Neuronal stem cell (in vitro differentiated cells): ENCODE data around the gene FOLR2.
"Not testable (repeated sequence)": the region's sequence is repeated elsewhere in the genome, so short reads cannot be mapped to it uniquely, and the experiment has no call there.

ENCODE experiments used
- DNase-seq: peaks from one replicate; pipeline ENCODE4 v3.0.0-alpha.2; 2013; ENCODE audit warnings: low spot score
- H2AFZ ChIP-seq: one replicate; pipeline ENCODE4 v1.6.1; 2013; ENCODE audit warnings: mild to moderate bottlenecking, low read length, inconsistent platforms
- H2AK5ac ChIP-seq: 2 replicates; pipeline ENCODE4 v1.6.1; 2013; ENCODE audit warnings: low read depth, mild to moderate bottlenecking, inconsistent platforms, low read length, moderate library complexity, mixed read lengths
- H2BK120ac ChIP-seq: 2 replicates; pipeline ENCODE4 v1.6.1; 2013; ENCODE audit warnings: low read depth, mild to moderate bottlenecking, inconsistent platforms, low read length, moderate library complexity, mixed read lengths
- H2BK12ac ChIP-seq: one replicate; pipeline ENCODE4 v1.6.1; 2013; ENCODE audit warnings: low read length, inconsistent platforms
- H2BK15ac ChIP-seq: 2 replicates; pipeline ENCODE4 v1.6.1; 2013; ENCODE audit warnings: mild to moderate bottlenecking, low read length, inconsistent platforms, mixed read lengths
- H2BK5ac ChIP-seq: one replicate; pipeline ENCODE4 v1.6.1; 2013; ENCODE audit warnings: inconsistent platforms, mild to moderate bottlenecking, low read length, moderate library complexity
- H3K14ac ChIP-seq: one replicate; pipeline ENCODE4 v1.6.1; 2013; ENCODE audit warnings: low read length, inconsistent platforms
- H3K18ac ChIP-seq: 2 replicates; pipeline ENCODE4 v1.6.1; 2013; ENCODE audit warnings: low read length, inconsistent platforms
- H3K23ac ChIP-seq: 2 replicates; pipeline ENCODE4 v1.6.1; 2013; ENCODE audit warnings: low read depth, mild to moderate bottlenecking, mixed read lengths, low read length, inconsistent platforms; ENCODE audit not compliant: poor library complexity
- H3K27ac ChIP-seq: replicated peaks from 3 replicates; pipeline ENCODE4 v1.5.1; 2013; ENCODE audit warnings: low read length, inconsistent platforms
- H3K27me3 ChIP-seq, 3 experiments: 2 replicates each; pipeline ENCODE4 v1.6.1; 2013; ENCODE audit warnings: low read length in 3 of 3, mild to moderate bottlenecking in 2 of 3, inconsistent platforms in 1 of 3, low read depth in 1 of 3, mixed read lengths in 1 of 3, moderate library complexity in 1 of 3; ENCODE audit not compliant: control insufficient read depth in 3 of 3, insufficient read depth in 3 of 3
- H3K36me3 ChIP-seq, 2 donors: replicated peaks in 1 of 2; 2 replicates each; pipeline ENCODE4 v1.6.1; 2013; ENCODE audit warnings: low read length in 2 of 2; ENCODE audit not compliant: control insufficient read depth in 2 of 2, insufficient read depth in 2 of 2
- H3K4ac ChIP-seq: 2 replicates; pipeline ENCODE4 v1.6.1; 2013; ENCODE audit warnings: inconsistent platforms, mild to moderate bottlenecking, low read length, moderate library complexity
- H3K4me1 ChIP-seq, 2 donors: 1 replicate in 1 of 2; 2 replicates in 1 of 2; pipeline ENCODE4 v1.6.1; 2013; ENCODE audit warnings: low read length in 2 of 2, low read depth in 1 of 2; ENCODE audit not compliant: control insufficient read depth in 2 of 2, insufficient read depth in 1 of 2
- H3K4me2 ChIP-seq: one replicate; pipeline ENCODE4 v1.6.1; 2013; ENCODE audit warnings: mild to moderate bottlenecking, low read length, inconsistent platforms; ENCODE audit not compliant: insufficient read depth, poor library complexity, severe bottlenecking
- H3K4me3 ChIP-seq, 2 donors: 2 replicates each; pipeline ENCODE4 v1.5.1; 2013; ENCODE audit warnings: low read length in 2 of 2, mild to moderate bottlenecking in 2 of 2, inconsistent platforms in 1 of 2, moderate library complexity in 1 of 2
- H3K79me1 ChIP-seq: one replicate; pipeline ENCODE4 v1.6.1; 2013; ENCODE audit warnings: low read depth, mild to moderate bottlenecking, inconsistent platforms, low read length, moderate library complexity
- H3K9ac ChIP-seq: one replicate; pipeline ENCODE4 v1.6.1; 2013; ENCODE audit warnings: mild to moderate bottlenecking, low read depth, low read length, inconsistent platforms; ENCODE audit not compliant: poor library complexity
- H3K9me3 ChIP-seq, 2 donors: replicated peaks in 1 of 2; 2 replicates each; pipeline versions ENCODE3 to v1.6.1; 2013; ENCODE audit warnings: low read length in 2 of 2, mild to moderate bottlenecking in 2 of 2, inconsistent platforms in 1 of 2, low read depth in 1 of 2, mixed read lengths in 1 of 2, moderate library complexity in 1 of 2; ENCODE audit not compliant: control insufficient read depth in 2 of 2, insufficient read depth in 1 of 2
- H4K8ac ChIP-seq: one replicate; pipeline ENCODE4 v1.6.1; 2013; ENCODE audit warnings: low read depth, mild to moderate bottlenecking, inconsistent platforms, low read length, moderate library complexity
- H4K91ac ChIP-seq: one replicate; pipeline ENCODE4 v1.6.1; 2013; ENCODE audit warnings: low read length, low read depth, mild to moderate bottlenecking, inconsistent platforms; ENCODE audit not compliant: poor library complexity
- WGBS, 2 donors: extraction: QIAGEN DNeasy Blood & Tissue Kit; methylation state at CpG; one replicate each; pipeline ENCODE4 v1.1.7; 2013; ENCODE audit warnings: missing lambda C conversion rate in 2 of 2, mixed read lengths in 1 of 2; ENCODE audit not compliant: insufficient read length in 2 of 2, insufficient replicate concordance in 1 of 2; ENCODE audit errors: extremely low coverage in 2 of 2; 5-methylcytosine and 5-hydroxymethylcytosine counted together

Gene FOLR2

DNA sequence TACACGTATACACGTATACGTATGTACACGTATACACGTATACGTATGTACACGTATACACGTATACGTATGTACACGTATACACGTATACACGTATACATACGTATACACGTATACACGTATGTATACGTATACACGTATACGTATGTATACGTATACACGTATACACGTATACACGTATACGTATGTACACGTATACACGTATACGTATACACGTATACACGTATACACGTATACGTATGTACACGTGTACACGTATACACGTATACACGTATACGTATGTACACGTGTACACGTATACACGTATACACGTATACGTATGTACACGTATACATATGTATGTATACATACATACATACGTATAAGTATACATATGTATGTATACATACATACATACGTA, 15.1 kb upstream of the FOLR2 start:
- not testable (repeated sequence) for H4K8ac ChIP-seq, H3K36me3 ChIP-seq, H3K14ac ChIP-seq, H3K27me3 ChIP-seq, H2BK12ac ChIP-seq, H4K91ac ChIP-seq, H3K4me2 ChIP-seq, DNase-seq, H2BK120ac ChIP-seq, H2BK5ac ChIP-seq, H3K9me3 ChIP-seq, H3K4ac ChIP-seq, H2AFZ ChIP-seq, H3K4me3 ChIP-seq, H3K9ac ChIP-seq, H2BK15ac ChIP-seq, H3K18ac ChIP-seq, H3K79me1 ChIP-seq, H3K27ac ChIP-seq, H3K4me1 ChIP-seq, H3K23ac ChIP-seq, H2AK5ac ChIP-seq
- WGBS, 2 donors, result no CpG with 5 or more reads among the region's 43 CpGs

DNA sequence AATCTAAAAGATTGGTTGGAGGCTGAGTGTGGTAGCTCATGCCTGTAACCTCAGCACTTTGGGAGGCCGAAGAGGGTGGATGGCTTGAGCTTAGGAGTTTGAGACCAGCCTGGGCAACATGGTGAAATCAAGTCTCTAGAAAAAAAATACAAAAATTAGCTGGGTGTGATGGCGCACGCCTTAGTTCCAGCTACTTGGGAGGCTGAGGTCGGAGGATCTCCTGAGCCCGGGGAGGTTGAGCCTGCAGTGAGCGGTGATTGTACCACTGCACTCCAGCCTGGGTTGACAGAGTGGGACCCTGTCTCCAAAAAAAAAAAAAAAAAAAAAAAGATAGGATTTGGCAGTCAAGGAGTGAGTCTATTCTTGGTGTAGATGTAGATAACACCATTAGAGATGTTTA, 14.0 kb upstream of the FOLR2 start:
- H3K79me1 ChIP-seq, result peaks cover 2% of the 10 kb centered on the region
- no peak overlapping the region for H2BK12ac ChIP-seq
- H3K9me3 ChIP-seq, result no peaks in the 10 kb centered on the region
- no peaks in the 10 kb centered on the region for H3K27me3 ChIP-seq
- H3K4me2 ChIP-seq, result no peak overlapping the region
- no peak overlapping the region for H2BK120ac ChIP-seq
- H3K18ac ChIP-seq, result no peak overlapping the region
- H2AK5ac ChIP-seq, result no peak overlapping the region
- no peak overlapping the region for H3K9ac ChIP-seq
- H3K36me3 ChIP-seq, result no peaks in the 10 kb centered on the region
- no peak overlapping the region for H3K14ac ChIP-seq
- H3K4ac ChIP-seq, result no peak overlapping the region
- no CpG with 5 or more reads among the region's 6 CpGs for WGBS, 2 donors
- H4K91ac ChIP-seq, result no peak overlapping the region
- H3K27ac ChIP-seq, result no peak overlapping the region
- H4K8ac ChIP-seq, result no peak overlapping the region
- no peak overlapping the region for H3K4me3 ChIP-seq
- no peaks in the 10 kb centered on the region for H3K4me1 ChIP-seq
- H2BK15ac ChIP-seq, result no peak overlapping the region
- DNase-seq, result no peak
- no peak overlapping the region for H2AFZ ChIP-seq
- no peak overlapping the region for H3K23ac ChIP-seq
- no peak overlapping the region for H2BK5ac ChIP-seq

- Histone ChIP-seq H3K4me3 (no peak overlapping the region), H3K23ac (no peak overlapping the region)
Measured at GRCh38 chr11:72203163-72203562, 13.4 kb upstream of the FOLR2 start.

GRCh38 chr11:72204886-72205285, 11.7 kb upstream of the FOLR2 start:
- H2BK12ac ChIP-seq, result no peak overlapping the region
- H3K4ac ChIP-seq, result no peak overlapping the region
- H2BK5ac ChIP-seq, result no peak overlapping the region
- H3K23ac ChIP-seq, result no peak overlapping the region
- no peak overlapping the region for H2AK5ac ChIP-seq
- no peaks in the 10 kb centered on the region for H3K36me3 ChIP-seq
- H2AFZ ChIP-seq, result no peak overlapping the region
- H3K9ac ChIP-seq, result no peak overlapping the region
- H3K4me1 ChIP-seq, result no peaks in the 10 kb centered on the region
- no peak for DNase-seq
- no peaks in the 10 kb centered on the region for H3K9me3 ChIP-seq
- H3K4me2 ChIP-seq, result no peak overlapping the region
- no peak overlapping the region for H2BK120ac ChIP-seq
- peaks cover 0 to 5% (median 0%) of the 10 kb centered on the region in 3 experiments for H3K27me3 ChIP-seq
- no peak overlapping the region for H3K27ac ChIP-seq
- H3K79me1 ChIP-seq, result no peaks in the 10 kb centered on the region
- no peak overlapping the region for H4K8ac ChIP-seq
- no peak overlapping the region for H3K4me3 ChIP-seq
- no peak overlapping the region for H3K14ac ChIP-seq
- no peak overlapping the region for H3K18ac ChIP-seq
- H2BK15ac ChIP-seq, result no peak overlapping the region
- no peak overlapping the region for H4K91ac ChIP-seq

More at GRCh38 chr11:72203163-72203562, 13.4 kb upstream of the FOLR2 start:
- no peaks in the 10 kb centered on the region for H3K9me3 ChIP-seq
- H3K4me1 ChIP-seq, result no peaks in the 10 kb centered on the region
- H2BK5ac ChIP-seq, result no peak overlapping the region
- H3K27me3 ChIP-seq, result no peaks in the 10 kb centered on the region
- no peak overlapping the region for H3K14ac ChIP-seq
- no CpG with 5 or more reads among the region's 2 CpGs for WGBS, 2 donors
- no peak overlapping the region for H3K4ac ChIP-seq
- no peak overlapping the region for H3K4me2 ChIP-seq
- no peak overlapping the region for H2AK5ac ChIP-seq
- H4K91ac ChIP-seq, result no peak overlapping the region
- H3K36me3 ChIP-seq, result no peaks in the 10 kb centered on the region
- no peak overlapping the region for H2AFZ ChIP-seq
- H2BK15ac ChIP-seq, result no peak overlapping the region
- H2BK120ac ChIP-seq, result no peak overlapping the region
- H3K18ac ChIP-seq, result no peak overlapping the region
- H3K9ac ChIP-seq, result no peak overlapping the region
- H2BK12ac ChIP-seq, result no peak overlapping the region
- no peak overlapping the region for H3K27ac ChIP-seq
- no peak for DNase-seq
- no peak overlapping the region for H4K8ac ChIP-seq
- peaks cover 2% of the 10 kb centered on the region for H3K79me1 ChIP-seq
